Mesenchymal stem cell (in vitro differentiated cells and primary cell): Measurements from ENCODE around the gene MLF2.
"Not testable (repeated sequence)": the region's sequence is repeated elsewhere in the genome, so short reads cannot be mapped to it uniquely, and the experiment has no call there.

Source experiments
- DNase-seq: peaks from one replicate; pipeline ENCODE4 v3.0.0-alpha.2; 2013
- H2AFZ ChIP-seq: one replicate; pipeline ENCODE4 v1.6.1; 2013; ENCODE audit warnings: low read depth, mild to moderate bottlenecking, control low read depth, inconsistent platforms, low read length, moderate library complexity
- H2AK5ac ChIP-seq: 2 replicates; pipeline ENCODE4 v1.6.1; 2013; ENCODE audit warnings: low read length, moderate library complexity, mild to moderate bottlenecking, inconsistent platforms; ENCODE audit not compliant: severe bottlenecking
- H2BK120ac ChIP-seq: one replicate; pipeline ENCODE4 v1.6.1; 2013; ENCODE audit warnings: low read depth, mild to moderate bottlenecking, inconsistent platforms, low read length, moderate library complexity
- H2BK12ac ChIP-seq, 2 experiments: one replicate each; pipeline ENCODE4 v1.6.1; 2013; ENCODE audit warnings: inconsistent platforms in 2 of 2, low read length in 2 of 2, mild to moderate bottlenecking in 2 of 2, moderate library complexity in 2 of 2, control low read depth in 1 of 2
- H2BK15ac ChIP-seq: one replicate; pipeline ENCODE4 v1.6.1; 2013; ENCODE audit warnings: mild to moderate bottlenecking, low read depth, inconsistent platforms; ENCODE audit not compliant: poor library complexity, severe bottlenecking
- H2BK5ac ChIP-seq: 2 replicates; pipeline ENCODE4 v1.6.1; 2013; ENCODE audit warnings: low read depth, mild to moderate bottlenecking, low read length, control low read depth, inconsistent platforms; ENCODE audit not compliant: poor library complexity, severe bottlenecking
- H3K14ac ChIP-seq, 2 experiments: one replicate each; pipeline ENCODE4 v1.6.1; 2013; ENCODE audit warnings: inconsistent platforms in 2 of 2, low read length in 2 of 2, control low read depth in 1 of 2, mild to moderate bottlenecking in 1 of 2, moderate library complexity in 1 of 2
- H3K18ac ChIP-seq, 2 experiments: one replicate each; pipeline ENCODE4 v1.6.1; 2013; ENCODE audit warnings: inconsistent platforms in 2 of 2, low read length in 2 of 2, control low read depth in 1 of 2, low read depth in 1 of 2, mild to moderate bottlenecking in 1 of 2
- H3K23ac ChIP-seq, 2 experiments: one replicate each; pipeline ENCODE4 v1.6.1; 2013; ENCODE audit warnings: inconsistent platforms in 2 of 2, low read length in 2 of 2, mild to moderate bottlenecking in 2 of 2, moderate library complexity in 2 of 2, control low read depth in 1 of 2
- H3K27ac ChIP-seq: 2 replicates; pipeline ENCODE4 v1.5.1; 2013; ENCODE audit warnings: mild to moderate bottlenecking, moderate library complexity, low read length, control low read depth, inconsistent platforms; ENCODE audit not compliant: poor library complexity, severe bottlenecking
- H3K27me3 ChIP-seq, 2 experiments: 2 replicates each; pipeline versions ENCODE4 v1.6.1 to v1.7.0; 2013; ENCODE audit warnings: low read length in 2 of 2, mild to moderate bottlenecking in 2 of 2, moderate library complexity in 2 of 2, control low read depth in 1 of 2, inconsistent platforms in 1 of 2; ENCODE audit not compliant: control insufficient read depth in 1 of 2, insufficient read depth in 1 of 2
- H3K36me3 ChIP-seq, 2 experiments: 2 replicates each; pipeline versions ENCODE4 v1.6.1 to v1.7.0; 2013; ENCODE audit warnings: low read length in 2 of 2, control low read depth in 1 of 2, inconsistent platforms in 1 of 2, low read depth in 1 of 2, mild to moderate bottlenecking in 1 of 2; ENCODE audit not compliant: insufficient read depth in 2 of 2, control insufficient read depth in 1 of 2
- H3K4ac ChIP-seq, 2 experiments: one replicate each; pipeline ENCODE4 v1.6.1; 2013; ENCODE audit warnings: inconsistent platforms in 2 of 2, low read length in 2 of 2, mild to moderate bottlenecking in 2 of 2, moderate library complexity in 2 of 2, control low read depth in 1 of 2, low read depth in 1 of 2
- H3K4me1 ChIP-seq: 2 replicates; pipeline ENCODE4 v1.6.1; 2013; ENCODE audit warnings: low read depth, low read length, control low read depth; ENCODE audit not compliant: control insufficient read depth, insufficient read depth
- H3K4me2 ChIP-seq: 2 replicates; pipeline ENCODE4 v1.6.1; 2013; ENCODE audit warnings: low read length, mild to moderate bottlenecking, inconsistent platforms; ENCODE audit not compliant: poor library complexity, severe bottlenecking
- H3K4me3 ChIP-seq, 2 experiments: 2 replicates each; pipeline versions ENCODE4 v1.5.1 to v1.7.0; 2013; ENCODE audit warnings: low read length in 2 of 2, mild to moderate bottlenecking in 2 of 2, control low read depth in 1 of 2, low read depth in 1 of 2; ENCODE audit not compliant: insufficient read depth in 1 of 2
- H3K79me1 ChIP-seq: replicated peaks from 2 replicates; pipeline ENCODE4 v1.6.1; 2013; ENCODE audit warnings: mild to moderate bottlenecking, control low read depth, low read length, inconsistent platforms; ENCODE audit not compliant: poor library complexity, severe bottlenecking
- H3K9ac ChIP-seq: 2 replicates; pipeline ENCODE4 v1.7.0; 2013; ENCODE audit warnings: mild to moderate bottlenecking, low read length, moderate library complexity
- H3K9me3 ChIP-seq: 2 replicates; pipeline ENCODE4 v1.7.0; 2013; ENCODE audit warnings: mild to moderate bottlenecking, low read length; ENCODE audit not compliant: control insufficient read depth
- H4K8ac ChIP-seq: one replicate; pipeline ENCODE4 v1.6.1; 2013; ENCODE audit warnings: inconsistent platforms, mild to moderate bottlenecking, low read length, moderate library complexity
- H4K91ac ChIP-seq: one replicate; pipeline ENCODE4 v1.6.1; 2013; ENCODE audit warnings: mild to moderate bottlenecking, low read length, inconsistent platforms
- WGBS: methylation state at CpG from one replicate; pipeline ENCODE4 v1.1.7; 2013; ENCODE audit warnings: mixed read lengths; 5-methylcytosine and 5-hydroxymethylcytosine counted together

Gene MLF2

DNA sequence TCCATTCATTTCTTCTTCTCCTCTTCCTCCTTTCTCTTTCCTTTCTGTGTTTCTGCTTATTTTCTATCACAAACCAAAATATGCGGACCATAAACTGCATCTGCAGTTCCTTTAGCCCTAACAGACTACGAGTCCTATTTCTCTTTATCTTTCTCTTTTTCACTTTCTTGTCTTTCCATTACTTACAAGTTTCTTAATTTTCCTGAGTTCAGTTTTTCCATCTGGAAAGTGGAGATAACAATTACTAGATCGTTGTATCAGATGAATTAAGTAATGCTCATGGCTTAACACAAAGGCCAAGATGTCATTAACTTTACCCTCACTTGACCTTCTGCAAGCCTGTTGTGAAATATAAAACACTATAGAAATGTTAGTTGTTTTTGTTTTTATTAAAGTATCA, 30.1 kb downstream of the MLF2 start:
- Histone ChIP-seq H4K91ac (no peak overlapping the region), H3K4me1 (peaks cover 6% of the 10 kb centered on the region), H4K8ac (no peak overlapping the region), H3K23ac (no peak overlapping the region), H3K14ac (no peak overlapping the region), H3K79me1 (peaks cover 11% of the 10 kb centered on the region), H3K27ac (no peak overlapping the region), H3K4ac (no peak overlapping the region), H2AK5ac (no peak overlapping the region), H3K9ac (peak overlapping the region; percentile 87), H3K4me3 (peak overlapping the region in 1 of 2 experiments; percentile 96), H2AFZ (no peak overlapping the region), H3K18ac (no peak overlapping the region), H2BK12ac (no peak overlapping the region), H3K27me3 (no peaks in the 10 kb centered on the region), H3K4me2 (no peak overlapping the region), H2BK15ac (no peak overlapping the region), H2BK120ac (no peak overlapping the region), H2BK5ac (no peak overlapping the region), H3K36me3 (peaks cover 3 to 11% of the 10 kb centered on the region in 2 experiments), H3K9me3 (no peaks in the 10 kb centered on the region)
- DNase-seq, result no peak
- 100% methylated on average over 2 of the region's 3 CpGs for WGBS

DNA sequence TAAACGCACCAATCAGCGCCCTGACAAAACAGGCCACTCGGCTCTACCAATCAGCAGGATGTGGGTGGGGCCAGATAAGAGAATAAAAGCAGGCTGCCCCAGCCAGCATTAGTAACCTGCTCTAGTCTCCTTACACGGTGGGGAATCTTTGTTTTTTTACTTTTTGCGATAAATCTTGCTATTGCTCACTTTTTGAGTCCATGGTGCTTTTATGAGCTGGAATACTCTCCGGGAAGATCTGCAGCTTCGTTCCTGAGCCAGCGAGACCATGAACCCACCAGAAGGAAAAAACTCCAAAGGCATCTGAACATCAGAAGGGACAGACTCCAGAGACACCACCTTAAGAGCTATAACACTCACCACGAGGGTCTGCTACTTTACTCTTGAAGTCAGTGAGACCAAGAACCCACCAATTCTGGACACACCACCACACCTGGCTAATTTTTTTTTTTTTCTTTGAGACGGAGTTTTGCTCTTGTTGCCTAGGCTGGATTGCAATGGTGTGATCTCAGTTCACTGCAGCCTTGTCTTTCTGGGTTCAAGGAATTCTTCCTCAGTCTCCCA, 36.0 kb downstream of the MLF2 start:
- Histone ChIP-seq H3K18ac (no peak overlapping the region), H2BK120ac (no peak overlapping the region), H2BK12ac (no peak overlapping the region), H3K9me3 (no peaks in the 10 kb centered on the region), H3K4me2 (no peak overlapping the region), H3K4ac (no peak overlapping the region), H2AFZ (no peak overlapping the region), H3K79me1 (no peaks in the 10 kb centered on the region), H3K4me3 (no peak overlapping the region), H3K27me3 (peaks cover 0 to 5% of the 10 kb centered on the region in 2 experiments), H4K91ac (no peak overlapping the region), H3K9ac (no peak overlapping the region), H3K36me3 (no peaks in the 10 kb centered on the region), H2BK15ac (no peak overlapping the region), H3K4me1 (no peaks in the 10 kb centered on the region), H4K8ac (no peak overlapping the region), H3K14ac (no peak overlapping the region), H2BK5ac (no peak overlapping the region), H2AK5ac (no peak overlapping the region), H3K27ac (no peak overlapping the region), H3K23ac (no peak overlapping the region)
- DNase-seq, result no peak
- WGBS, result over 99% methylated on average over 10 of the region's 10 CpGs

DNA sequence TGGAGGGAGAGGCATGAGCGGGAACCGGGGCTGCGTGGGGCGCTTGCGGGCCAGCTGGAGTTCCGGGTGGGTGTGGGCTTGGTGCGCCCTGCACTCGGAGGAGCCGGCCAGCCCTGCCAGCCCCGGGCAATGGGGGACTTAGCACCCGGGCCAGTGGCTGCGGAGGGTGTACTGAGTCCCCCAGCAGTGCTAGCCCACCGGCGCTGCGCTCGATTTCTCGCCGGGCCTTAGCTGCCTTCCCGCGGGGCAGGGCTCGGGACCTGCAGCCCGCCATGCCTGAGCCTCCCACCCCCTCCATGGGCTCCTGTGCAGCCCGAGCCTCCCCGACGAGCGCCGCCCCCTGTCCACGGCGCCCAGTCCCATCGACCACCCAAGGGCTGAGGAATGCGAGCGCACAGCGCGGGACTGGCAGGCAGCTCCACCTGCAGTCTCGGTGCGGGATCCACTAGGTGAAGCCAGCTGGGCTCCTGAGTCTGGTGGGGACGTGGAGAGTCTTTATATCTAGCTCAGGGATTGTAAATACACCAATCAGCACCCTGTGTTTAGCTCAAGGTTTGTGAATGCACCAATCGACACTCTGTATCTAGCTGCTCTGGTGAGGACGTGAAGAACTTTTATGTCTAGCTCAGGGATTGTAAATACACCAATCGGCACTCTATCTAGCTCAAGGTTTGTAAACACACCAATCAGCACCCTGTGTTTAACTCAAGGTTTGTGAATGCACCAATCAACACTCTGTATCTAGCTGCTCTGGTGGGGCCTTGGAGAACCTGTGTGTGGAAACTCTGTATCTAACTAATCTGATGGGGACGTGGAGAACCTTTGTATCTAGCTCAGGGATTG, 36.7 kb downstream of the MLF2 start:
- H3K23ac ChIP-seq, H3K9ac ChIP-seq, H3K14ac ChIP-seq, H2AK5ac ChIP-seq, H3K9me3 ChIP-seq, H3K4me2 ChIP-seq, H2BK5ac ChIP-seq, H2BK120ac ChIP-seq, H2AFZ ChIP-seq, H3K18ac ChIP-seq, H4K91ac ChIP-seq, H3K4me1 ChIP-seq, H2BK15ac ChIP-seq, H3K4me3 ChIP-seq, H3K79me1 ChIP-seq, H3K36me3 ChIP-seq, H4K8ac ChIP-seq, H3K27me3 ChIP-seq, H2BK12ac ChIP-seq, DNase-seq, H3K4ac ChIP-seq, H3K27ac ChIP-seq: not testable (repeated sequence)
- WGBS, result 92% methylated on average over 16 of the region's 41 CpGs

DNA sequence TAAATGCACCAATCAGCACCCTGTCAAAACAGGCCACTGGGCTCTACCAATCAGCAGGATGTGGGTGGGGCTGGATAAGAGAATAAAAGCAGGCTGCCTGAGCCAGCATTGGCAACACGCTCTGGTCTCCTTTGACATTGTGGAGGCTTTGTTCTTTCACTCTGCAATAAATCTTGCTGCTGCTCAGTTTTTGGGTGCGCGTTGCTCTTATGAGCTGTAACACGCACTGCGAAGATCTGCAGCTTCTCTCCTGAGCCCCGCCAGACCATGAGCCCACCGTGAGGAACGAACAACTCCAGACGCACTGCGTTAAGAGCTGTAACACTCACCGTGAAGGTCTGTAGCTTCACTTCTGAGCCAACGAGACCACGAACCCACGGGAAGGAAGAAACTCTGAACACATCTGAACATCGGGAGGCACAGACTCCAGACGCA, 44.0 kb downstream of the MLF2 start:
- H3K4ac ChIP-seq, result no peak overlapping the region
- no peak overlapping the region for H2BK120ac ChIP-seq
- H3K27ac ChIP-seq, result no peak overlapping the region
- H4K91ac ChIP-seq, result no peak overlapping the region
- no peak overlapping the region for H3K4me3 ChIP-seq
- H2BK15ac ChIP-seq, result no peak overlapping the region
- no peak overlapping the region for H2BK5ac ChIP-seq
- no peak overlapping the region for H3K9ac ChIP-seq
- H3K36me3 ChIP-seq, result no peaks in the 10 kb centered on the region
- H2AK5ac ChIP-seq, result no peak overlapping the region
- H3K23ac ChIP-seq, result no peak overlapping the region
- WGBS, result 92% methylated on average over 16 of the region's 16 CpGs
- H3K79me1 ChIP-seq, result no peaks in the 10 kb centered on the region
- no peak overlapping the region for H4K8ac ChIP-seq
- H3K4me1 ChIP-seq, result no peaks in the 10 kb centered on the region
- no peak overlapping the region for H2AFZ ChIP-seq
- H3K27me3 ChIP-seq, result peaks cover 0 to 5% of the 10 kb centered on the region in 2 experiments
- H2BK12ac ChIP-seq, result no peak overlapping the region
- no peak overlapping the region for H3K4me2 ChIP-seq
- DNase-seq, result no peak
- no peak overlapping the region for H3K14ac ChIP-seq
- no peaks in the 10 kb centered on the region for H3K9me3 ChIP-seq
- H3K18ac ChIP-seq, result no peak overlapping the region
